Measurements from ENCODE around the gene ZMYND8. TPM values are rescaled to one million over a fixed set of nuclear protein-coding genes. Genes with fewer than 3 reads are reported as not detected.

ZMYND8 gene
- total RNA-seq, 1 donor from 2014 or later, result 52.3 TPM

Other genes with a start within 250 kb of the ZMYND8 start
- 146 and 151 TPM in 2 replicates for gene NCOA3, start 145.2 kb upstream of the ZMYND8 start, total RNA-seq